CD4-positive, alpha-beta T cell treated with Interleukin-17A for 4 hours (primary cell): ENCODE measurements around the gene IGFN1.
"Not testable (repeated sequence)": the region's sequence is repeated elsewhere in the genome, so short reads cannot be mapped to it uniquely, and the experiment has no call there.

ENCODE experiments used
- DNase-seq: peaks from one replicate; pipeline ENCODE4 v3.0.0-alpha.2; 2020; ENCODE audit warnings: mixed read lengths

The IGFN1 gene

GRCh38 chr1:201219481-201220387, 29.1 kb downstream of the IGFN1 start:
- no peak for DNase-seq

GRCh38 chr1:201220388-201220715, 29.7 kb downstream of the IGFN1 start:
- DNase-seq, result no peak

GRCh38 chr1:201221201-201221846, 30.7 kb downstream of the IGFN1 start:
- DNase-seq, result no peak

GRCh38 chr1:201222125-201222524, 31.5 kb downstream of the IGFN1 start:
- no peak for DNase-seq

- DNase-seq, result no peak
These were observed 33.4 kb downstream of the IGFN1 start for GRCh38 chr1:201223852-201224665.

GRCh38 chr1:201224666-201225370, 34.2 kb downstream of the IGFN1 start:
- no peak for DNase-seq

- DNase-seq, result no peak
These were observed 35.5 kb downstream of the IGFN1 start for GRCh38 chr1:201226178-201226514.

- DNase-seq, result no peak
These were observed 36.4 kb downstream of the IGFN1 start for GRCh38 chr1:201226859-201227488.

GRCh38 chr1:201228011-201228983, 37.7 kb downstream of the IGFN1 start:
- DNase-seq, result no peak

- no peak for DNase-seq
These were observed 38.5 kb downstream of the IGFN1 start for GRCh38 chr1:201229095-201229494.

- no peak for DNase-seq
These were observed 39.4 kb downstream of the IGFN1 start for GRCh38 chr1:201229771-201230635.

GRCh38 chr1:201230676-201231075, 40.1 kb downstream of the IGFN1 start:
- DNase-seq, result no peak

- not testable (repeated sequence) for DNase-seq
These were observed 49.0 kb downstream of the IGFN1 start for GRCh38 chr1:201239646-201240045.

- no peak for DNase-seq
These were observed 49.5 kb downstream of the IGFN1 start for GRCh38 chr1:201240171-201240570.

GRCh38 chr1:201241736-201242135, 51.1 kb downstream of the IGFN1 start:
- no peak for DNase-seq

GRCh38 chr1:201245082-201245481, 54.5 kb downstream of the IGFN1 start:
- no peak for DNase-seq

GRCh38 chr1:201248721-201249559, 58.3 kb downstream of the IGFN1 start:
- no peak for DNase-seq

- DNase-seq, result no peak
These were observed 59.8 kb downstream of the IGFN1 start for GRCh38 chr1:201250326-201251011.

GRCh38 chr1:201251411-201251810, 60.8 kb downstream of the IGFN1 start:
- DNase-seq, result no peak
